Gastroesophageal sphincter (tissue), 4 donors: ENCODE data around the gene CADM1. TPM values are rescaled to one million over a fixed set of nuclear protein-coding genes. Genes with fewer than 3 reads are reported as not detected.

ENCODE experiments used
- ATAC-seq: fragments of 150-250 bp; one replicate; pipeline ENCODE4 v1.9.1; 2016; ENCODE audit warnings: mild to moderate bottlenecking, moderate library complexity
- H3K27ac ChIP-seq, 4 donors: fragments of 200-600 bp; sonication (generic) in 3 of 4; 1 replicate in 3 of 4; 2 replicates in 1 of 4; pipeline ENCODE4 v1.5.1; 2016 to 2019
- H3K27me3 ChIP-seq: fragments of 200-600 bp; sonication (generic); one replicate; pipeline ENCODE4 v1.5.1; 2019
- H3K36me3 ChIP-seq, 2 donors: fragments of 200-600 bp; sonication (generic); one replicate each; pipeline ENCODE4 v1.5.1; 2019; ENCODE audit warnings: control low read depth in 1 of 2
- H3K4me1 ChIP-seq, 3 donors: fragments of 200-600 bp; sonication (generic); 1 replicate in 2 of 3; 2 replicates in 1 of 3; pipeline ENCODE4 v1.5.1; 2016 to 2019; ENCODE audit warnings: control low read depth in 2 of 3
- H3K4me3 ChIP-seq, 2 donors: fragments of 200-600 bp; sonication (generic); one replicate each; pipeline ENCODE4 v1.5.1; 2019; ENCODE audit warnings: mild to moderate bottlenecking in 1 of 2, moderate library complexity in 1 of 2
- H3K9me3 ChIP-seq, 3 donors: fragments of 200-600 bp; sonication (generic); one replicate each; pipeline ENCODE4 v1.5.1; 2017 to 2019; ENCODE audit warnings: control low read depth in 2 of 3
- EP300 ChIP-seq: sonication (generic); formaldehyde crosslinking; IDR thresholded peaks from one replicate; pipeline ENCODE4 v1.6.1; 2017; ENCODE audit warnings: antibody characterized with exemption, mild to moderate bottlenecking
- POLR2A ChIP-seq, 2 donors: fragments of 450-650 bp; IDR thresholded peaks; one replicate each; pipeline ENCODE4 v1.6.1; 2017; ENCODE audit warnings: antibody characterized with exemption in 2 of 2, mild to moderate bottlenecking in 2 of 2, moderate library complexity in 1 of 2
- POLR2AphosphoS5 ChIP-seq: sonication (generic); formaldehyde crosslinking; IDR thresholded peaks from one replicate; pipeline ENCODE4 v1.6.1; 2017; ENCODE audit warnings: antibody characterized with exemption
- WGBS, 2 donors: methylation state at CpG; one replicate each; pipeline ENCODE4 v1.1.5; 2018; ENCODE audit warnings: low coverage in 1 of 2; 5-methylcytosine and 5-hydroxymethylcytosine counted together
- total RNA-seq, 4 donors: library from RNA; depleted of rRNA; stranded (reverse); fragments of >200 nt; gene quantifications; one replicate each; pipeline ENCODE4 v1.1.0, GENCODE V29; 2016
- TF ChIP-seq, protein P1 (sequence below), 4 experiments: fragments of 200-600 bp in 2 of 4; fragments of 450-650 bp in 2 of 4; sonication (generic) in 1 of 4; IDR thresholded peaks; one replicate each; pipeline ENCODE4 v1.5.1; 2017 to 2019; ENCODE audit warnings: antibody characterized with exemption in 4 of 4, mild to moderate bottlenecking in 2 of 4, moderate library complexity in 2 of 4

The CADM1 gene
- total RNA-seq, 4 donors from 2014 or later: 10.4 to 23.5 (median 17.1) TPM

DNA sequence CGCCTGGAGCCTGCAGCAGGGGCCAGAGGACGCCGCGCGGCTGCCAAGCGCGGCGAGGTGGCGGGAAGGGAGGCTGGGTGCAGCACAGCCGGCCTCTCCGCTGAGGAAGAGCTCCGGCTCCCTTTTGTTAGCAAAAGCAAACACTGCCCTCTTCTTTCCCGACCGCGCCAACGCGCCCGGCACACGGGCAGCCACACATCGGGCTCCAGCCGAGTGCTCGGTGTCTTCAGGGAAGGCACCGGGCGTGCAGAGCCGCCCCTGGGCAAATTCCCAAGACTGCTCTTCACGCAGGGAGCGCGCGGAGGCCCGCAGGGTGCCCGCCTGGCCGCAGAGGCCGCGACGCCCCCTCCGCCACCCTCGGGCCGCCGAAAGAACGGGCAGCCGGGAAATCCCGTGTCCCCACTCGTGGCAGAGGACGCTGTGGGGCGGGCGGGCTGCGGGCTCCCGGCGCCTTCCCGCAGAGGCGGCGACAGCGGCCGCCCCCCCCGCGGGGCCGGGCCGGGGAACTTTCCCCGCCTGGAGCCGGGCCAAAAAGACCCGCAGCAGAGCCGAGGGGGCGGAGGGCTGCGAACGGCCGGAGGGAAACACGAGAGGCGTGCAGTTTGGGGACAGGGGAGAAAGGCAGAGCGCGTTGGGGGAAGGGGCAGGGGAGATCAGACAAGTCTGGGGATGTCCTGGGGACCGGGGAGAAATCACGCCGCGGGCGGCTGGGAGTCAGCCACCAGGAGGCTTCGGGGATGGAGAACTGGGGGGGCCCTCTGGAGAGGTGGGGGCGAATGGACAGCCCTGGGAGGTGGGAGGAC lies 931 bp downstream of the CADM1 start:
- peak; percentile 33 for ATAC-seq
- H3K4me1 ChIP-seq: peaks cover 0 to 42% (median 5%) of the 10 kb centered on the region in 3 donors
- no peaks in the 10 kb centered on the region for H3K9me3 ChIP-seq
- WGBS, 2 donors: 0% methylated on average over 10 of the region's 77 CpGs; no CpG with 5 or more reads in 1 of the 2 donors
- TF ChIP-seq POLR2A (IDR thresholded peaks at IDR 0.05) (no peak), POLR2AphosphoS5 (peak; percentile 22), EP300 (no peak)
- TF ChIP-seq, protein P1, sequence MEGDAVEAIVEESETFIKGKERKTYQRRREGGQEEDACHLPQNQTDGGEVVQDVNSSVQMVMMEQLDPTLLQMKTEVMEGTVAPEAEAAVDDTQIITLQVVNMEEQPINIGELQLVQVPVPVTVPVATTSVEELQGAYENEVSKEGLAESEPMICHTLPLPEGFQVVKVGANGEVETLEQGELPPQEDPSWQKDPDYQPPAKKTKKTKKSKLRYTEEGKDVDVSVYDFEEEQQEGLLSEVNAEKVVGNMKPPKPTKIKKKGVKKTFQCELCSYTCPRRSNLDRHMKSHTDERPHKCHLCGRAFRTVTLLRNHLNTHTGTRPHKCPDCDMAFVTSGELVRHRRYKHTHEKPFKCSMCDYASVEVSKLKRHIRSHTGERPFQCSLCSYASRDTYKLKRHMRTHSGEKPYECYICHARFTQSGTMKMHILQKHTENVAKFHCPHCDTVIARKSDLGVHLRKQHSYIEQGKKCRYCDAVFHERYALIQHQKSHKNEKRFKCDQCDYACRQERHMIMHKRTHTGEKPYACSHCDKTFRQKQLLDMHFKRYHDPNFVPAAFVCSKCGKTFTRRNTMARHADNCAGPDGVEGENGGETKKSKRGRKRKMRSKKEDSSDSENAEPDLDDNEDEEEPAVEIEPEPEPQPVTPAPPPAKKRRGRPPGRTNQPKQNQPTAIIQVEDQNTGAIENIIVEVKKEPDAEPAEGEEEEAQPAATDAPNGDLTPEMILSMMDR (IDR thresholded peaks at IDR 0.05): peak in 3 of 4 experiments; percentile 32 to 68 (median 35)
- peaks cover 27% of the 10 kb centered on the region for H3K27me3 ChIP-seq
- peak overlapping the region; percentile 58 to 79 for H3K4me3 ChIP-seq
- H3K27ac ChIP-seq: peak overlapping the region in 3 of 4 donors; percentile 87 to 94 (median 88)
- H3K36me3 ChIP-seq: no peaks in the 10 kb centered on the region

DNA sequence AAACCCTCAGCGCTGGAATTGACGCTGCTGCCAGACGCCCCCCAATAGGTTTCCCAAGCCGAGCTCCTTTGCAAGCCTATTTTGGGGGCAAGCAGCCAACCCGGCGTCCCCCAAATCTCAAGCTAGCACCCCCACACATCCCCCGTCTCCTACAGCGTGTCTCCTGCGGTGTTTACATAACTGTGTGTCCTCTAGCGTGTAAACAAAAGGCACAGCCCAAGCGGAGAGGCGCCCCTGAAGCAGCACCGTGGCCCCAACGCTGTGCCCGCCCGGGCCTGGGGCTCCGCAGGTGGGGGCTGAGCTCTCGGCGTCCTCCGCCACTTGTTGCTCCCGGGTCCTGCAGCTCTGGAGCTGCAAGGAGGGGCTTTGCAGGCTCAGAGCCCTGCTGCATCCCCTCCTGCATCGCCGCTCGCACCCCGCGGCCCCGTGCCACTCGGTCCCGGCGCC lies 1.6 kb downstream of the CADM1 start:
- peaks cover 27% of the 10 kb centered on the region for H3K27me3 ChIP-seq
- ATAC-seq: no peak
- peak overlapping the region in 3 of 4 donors; percentile 87 to 94 (median 88) for H3K27ac ChIP-seq
- H3K9me3 ChIP-seq: no peaks in the 10 kb centered on the region
- TF ChIP-seq POLR2AphosphoS5 (no peak), POLR2A (IDR thresholded peaks at IDR 0.05) (no peak), EP300 (no peak)
- TF ChIP-seq, protein P1 (IDR thresholded peaks at IDR 0.05): no peak
- H3K4me1 ChIP-seq: peaks cover 0 to 42% (median 5%) of the 10 kb centered on the region in 3 donors
- WGBS, 2 donors: 0% methylated on average over 3 of the region's 30 CpGs; no CpG with 5 or more reads in 1 of the 2 donors
- H3K36me3 ChIP-seq: no peaks in the 10 kb centered on the region
- H3K4me3 ChIP-seq: peak overlapping the region; percentile 58 to 79

DNA sequence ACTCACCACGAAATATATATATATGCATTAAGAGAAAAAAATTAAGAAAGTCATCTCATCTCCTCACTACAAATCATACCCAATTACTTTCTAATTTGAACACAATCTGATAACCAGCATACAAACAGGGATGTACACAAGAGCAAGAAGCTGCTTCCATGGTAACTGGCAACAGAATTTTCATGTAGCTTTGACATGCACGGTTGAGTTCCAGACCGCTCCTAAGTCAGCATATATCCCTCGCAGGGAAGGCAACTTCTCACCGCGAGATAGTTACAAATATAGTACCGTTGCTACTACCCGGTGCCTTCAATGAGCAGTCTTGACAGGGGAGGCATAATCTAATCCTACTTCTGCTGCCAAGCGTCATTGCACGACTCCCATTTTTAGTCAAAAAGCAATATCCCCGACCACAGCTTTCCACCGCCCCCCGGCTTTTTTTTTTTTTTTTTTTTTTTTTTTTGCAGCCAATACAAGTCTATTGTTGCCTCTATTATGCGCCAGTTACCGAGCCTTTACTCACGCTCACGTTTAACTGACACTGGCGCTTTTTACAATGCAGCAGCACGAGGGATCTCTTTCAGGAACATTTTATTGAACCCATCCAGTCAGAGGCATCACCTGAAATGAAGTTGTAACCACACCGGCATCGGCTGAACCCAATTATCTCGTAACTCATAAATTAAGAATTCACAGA lies 2.2 kb downstream of the CADM1 start:
- H3K27ac ChIP-seq: peak overlapping the region in 1 of 4 donors; percentile 87
- peak overlapping the region; percentile 58 to 79 for H3K4me3 ChIP-seq
- no peak for ATAC-seq
- peaks cover 27% of the 10 kb centered on the region for H3K27me3 ChIP-seq
- WGBS, 2 donors: 10 to 19% methylated on average over 19 to 21 of the region's 22 CpGs
- H3K9me3 ChIP-seq: no peaks in the 10 kb centered on the region
- peaks cover 0 to 45% (median 5%) of the 10 kb centered on the region in 3 donors for H3K4me1 ChIP-seq
- TF ChIP-seq POLR2AphosphoS5 (no peak), POLR2A (IDR thresholded peaks at IDR 0.05) (no peak), EP300 (no peak)
- TF ChIP-seq, protein P1 (IDR thresholded peaks at IDR 0.05): no peak
- no peaks in the 10 kb centered on the region for H3K36me3 ChIP-seq

DNA sequence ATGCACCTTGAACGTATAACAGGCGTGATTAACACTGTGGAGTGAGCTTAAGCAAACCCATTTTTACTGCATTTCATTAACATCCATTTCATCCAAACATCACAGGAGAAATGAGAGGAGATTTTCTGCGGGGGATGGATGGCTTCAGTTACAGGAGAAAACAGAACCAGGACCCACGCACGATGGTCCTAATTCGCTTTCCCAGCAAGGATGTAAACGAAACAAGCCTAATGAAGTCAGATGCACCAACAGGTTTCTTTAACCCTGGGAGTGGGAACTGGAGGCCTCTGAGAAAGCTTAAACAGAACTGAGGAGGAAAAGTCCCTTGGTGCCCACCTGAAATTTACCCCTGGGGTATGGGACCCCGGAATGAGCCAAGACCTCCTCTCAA lies 2.7 kb downstream of the CADM1 start:
- Histone ChIP-seq H3K27ac (peak overlapping the region in 1 of 4 donors; percentile 24), H3K4me3 (peak overlapping the region in 1 of 2 donors; percentile 79), H3K27me3 (peaks cover 27% of the 10 kb centered on the region), H3K36me3 (no peaks in the 10 kb centered on the region), H3K4me1 (peaks cover 0 to 45% (median 5%) of the 10 kb centered on the region in 3 donors), H3K9me3 (no peaks in the 10 kb centered on the region)
- no peak for TF ChIP-seq POLR2AphosphoS5
- TF ChIP-seq, protein P1 (IDR thresholded peaks at IDR 0.05): no peak
- no peak for TF ChIP-seq EP300
- TF ChIP-seq POLR2A (IDR thresholded peaks at IDR 0.05): no peak
- ATAC-seq: no peak
- 60 to 87% methylated on average over 4 to 8 of the region's 8 CpGs for WGBS, 2 donors
